Measurements from ENCODE around the gene BSPH1. TPM values are rescaled to one million over a fixed set of nuclear protein-coding genes. Genes with fewer than 3 reads are reported as not detected.
"Not testable (repeated sequence)": the region's sequence is repeated elsewhere in the genome, so short reads cannot be mapped to it uniquely, and the experiment has no call there.

The BSPH1 gene, protein sequence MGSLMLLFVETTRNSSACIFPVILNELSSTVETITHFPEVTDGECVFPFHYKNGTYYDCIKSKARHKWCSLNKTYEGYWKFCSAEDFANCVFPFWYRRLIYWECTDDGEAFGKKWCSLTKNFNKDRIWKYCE
- not detected in 2 replicates for total RNA-seq

DNA sequence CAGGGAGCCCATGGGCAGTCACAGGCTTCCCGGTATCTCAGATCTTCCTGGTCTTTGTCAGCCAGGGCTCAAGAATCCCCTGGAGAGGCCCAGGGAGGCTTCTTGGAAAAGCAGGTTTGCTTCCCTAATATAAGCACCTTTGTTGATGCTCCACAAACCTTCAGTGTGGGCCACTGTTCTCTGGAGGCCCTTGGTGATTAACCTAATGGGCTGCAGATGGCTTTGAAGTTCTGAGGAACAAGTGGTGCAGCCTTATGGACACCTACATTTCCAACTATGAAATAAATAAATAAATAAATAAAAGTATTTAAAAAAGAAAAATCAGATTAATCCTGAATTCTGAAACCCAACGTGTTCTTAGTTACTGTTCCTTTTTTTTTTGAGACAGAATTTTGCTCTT is at the start of gene BSPH1:
Gene BSPH1, minus strand, starts transcription at position 101 of the 400 bp plus-strand sequence. Its CDS starts 89 bp downstream, at position 12.
- no peak for DNase-seq (ENCODE audit: low read depth in 2 of 2)

DNA sequence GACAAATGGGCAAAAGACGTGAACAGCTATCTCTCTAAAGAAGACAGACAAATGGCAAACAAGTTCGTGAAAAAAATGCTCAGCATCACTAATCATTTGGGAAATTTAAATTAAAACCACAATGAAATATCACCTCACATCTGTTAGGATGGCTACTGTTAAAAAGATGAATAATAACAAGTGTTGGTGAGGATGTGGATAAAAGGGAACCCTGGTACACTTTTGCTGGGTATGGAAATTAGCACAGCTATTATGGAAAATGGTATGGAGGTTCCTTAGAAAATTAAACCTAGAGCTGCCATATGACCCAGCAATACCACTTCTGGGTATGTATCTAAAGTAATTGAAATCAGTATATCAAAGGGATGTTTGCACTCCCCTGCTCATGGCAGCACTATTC is 44.8 kb upstream of the BSPH1 start:
- no peak for DNase-seq (ENCODE audit: low read depth in 2 of 2)

DNA sequence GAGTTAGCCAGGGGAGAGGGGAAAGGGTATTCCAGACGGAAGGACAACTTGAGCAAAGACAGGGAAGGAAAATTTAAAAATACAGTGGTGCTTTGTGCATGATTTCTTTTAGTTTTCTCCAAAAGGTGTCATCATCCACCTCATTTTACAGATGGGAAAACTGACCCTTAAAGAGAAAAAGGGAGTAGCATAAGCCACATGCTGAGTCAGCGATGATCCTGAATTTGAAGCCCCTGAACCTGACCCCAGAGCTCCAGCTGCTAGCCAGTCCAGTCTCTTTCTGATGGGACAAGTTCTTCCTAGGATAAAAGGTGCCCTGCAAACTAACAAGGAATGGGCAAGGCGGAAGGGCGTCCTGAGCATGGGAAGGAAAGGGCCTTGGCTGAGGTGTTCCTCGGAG is 41.6 kb upstream of the BSPH1 start:
- no peak for DNase-seq (ENCODE audit: low read depth in 2 of 2)

DNA sequence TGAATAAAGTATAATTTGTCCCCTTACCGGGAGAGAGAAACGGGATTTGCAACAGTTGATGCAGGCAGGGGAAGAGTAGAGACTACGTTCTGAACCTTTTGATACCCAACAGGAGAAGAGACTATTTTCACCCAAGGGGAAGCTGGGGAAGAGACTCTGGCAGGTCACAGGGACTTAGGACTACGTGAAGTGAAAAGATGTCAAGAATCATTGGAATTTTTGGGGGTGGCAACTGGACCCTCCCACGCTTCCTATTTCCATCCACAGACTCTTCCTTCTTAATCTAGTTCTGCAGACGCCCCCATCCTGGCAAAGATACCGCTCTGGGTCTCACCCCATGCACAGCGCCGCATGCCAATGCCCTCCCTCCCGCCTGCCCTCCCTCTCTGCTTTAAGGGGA is 38.1 kb upstream of the BSPH1 start:
- DNase-seq (ENCODE audit: low read depth in 2 of 2) = no peak

DNA sequence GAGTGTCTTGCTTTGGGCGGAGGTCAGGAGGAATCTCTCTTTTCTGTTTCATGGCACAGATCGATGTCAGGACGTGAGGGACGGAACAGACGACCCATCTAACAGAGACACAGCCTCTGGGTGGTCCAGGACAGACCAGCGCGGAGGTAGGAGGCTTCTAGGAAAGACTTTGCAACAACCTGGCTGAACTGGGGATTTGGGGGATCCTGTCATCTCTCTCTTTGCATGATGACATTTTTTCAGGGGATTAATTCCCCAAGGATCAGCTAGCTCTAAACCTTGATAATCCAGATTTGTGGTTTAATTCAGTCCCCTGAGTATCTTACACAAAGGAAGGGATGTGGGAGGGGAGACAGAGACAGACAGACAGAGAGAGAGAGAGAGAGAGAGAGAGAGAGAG is 37.5 kb upstream of the BSPH1 start:
- no peak for DNase-seq (ENCODE audit: low read depth in 2 of 2)

DNA sequence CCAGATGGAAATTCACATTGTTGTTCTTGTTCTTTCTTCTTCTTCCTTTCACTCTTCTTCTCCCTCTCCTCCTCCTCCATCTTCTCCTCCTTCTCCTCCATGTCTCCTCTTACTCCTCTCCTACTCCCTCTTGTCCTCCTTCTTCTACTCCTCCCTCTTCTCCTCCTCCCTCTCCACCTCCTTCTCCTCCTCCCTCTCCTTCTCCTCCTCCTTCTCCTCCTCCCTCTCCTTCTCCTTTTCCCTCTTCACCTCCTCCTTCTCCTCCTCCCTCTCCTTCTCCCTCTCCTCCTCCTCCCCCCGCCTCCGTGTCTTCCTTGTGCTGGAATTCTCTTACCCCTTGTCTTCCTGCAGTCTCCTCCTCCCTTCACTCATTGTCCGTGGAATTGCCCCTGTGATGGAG is 33.5 kb upstream of the BSPH1 start:
- DNase-seq (ENCODE audit: low read depth in 2 of 2) = no peak

DNA sequence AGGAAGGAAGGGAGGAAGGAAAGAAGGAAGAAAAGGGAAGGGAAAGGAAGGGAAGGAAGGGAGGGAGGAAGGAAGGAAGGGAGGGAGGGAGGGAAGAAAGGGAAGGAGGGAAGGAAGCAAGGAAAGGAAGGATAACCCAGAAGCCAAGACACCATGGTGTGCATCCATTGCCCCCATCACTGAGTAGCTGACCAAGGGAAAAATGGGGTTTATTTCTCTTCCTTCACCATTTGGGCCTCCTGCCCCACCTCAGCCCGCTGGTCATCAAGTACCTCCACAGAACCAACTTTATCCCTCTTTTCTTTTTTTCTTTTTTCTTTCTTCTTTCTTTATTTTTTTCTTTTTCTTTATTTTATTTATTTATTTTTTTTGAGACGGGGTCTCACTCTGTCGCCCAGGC is 31.5 kb upstream of the BSPH1 start:
- DNase-seq (ENCODE audit: low read depth in 2 of 2) = no peak

DNA sequence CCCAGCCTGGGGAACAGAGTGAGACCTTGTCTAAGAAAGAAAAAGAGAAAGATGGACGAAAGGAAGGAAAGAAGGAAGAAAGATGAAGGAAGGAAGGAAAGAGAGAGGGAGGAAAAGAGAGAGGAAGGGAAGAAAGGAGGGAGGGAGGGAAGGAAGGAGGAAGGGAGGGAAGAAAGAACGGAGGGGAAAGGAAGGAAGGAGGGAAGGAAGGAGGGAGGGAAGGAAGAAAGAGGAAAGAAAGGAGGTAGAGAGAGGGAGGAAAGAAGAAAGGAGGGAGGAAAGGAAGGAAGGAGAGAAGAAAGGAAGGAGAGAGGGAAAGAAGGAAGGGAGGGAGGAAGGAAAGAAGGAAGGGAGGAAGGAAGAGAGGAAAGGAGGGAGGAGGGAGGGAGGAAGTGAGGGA is 31.0 kb upstream of the BSPH1 start:
- no peak for DNase-seq (ENCODE audit: low read depth in 2 of 2)

DNA sequence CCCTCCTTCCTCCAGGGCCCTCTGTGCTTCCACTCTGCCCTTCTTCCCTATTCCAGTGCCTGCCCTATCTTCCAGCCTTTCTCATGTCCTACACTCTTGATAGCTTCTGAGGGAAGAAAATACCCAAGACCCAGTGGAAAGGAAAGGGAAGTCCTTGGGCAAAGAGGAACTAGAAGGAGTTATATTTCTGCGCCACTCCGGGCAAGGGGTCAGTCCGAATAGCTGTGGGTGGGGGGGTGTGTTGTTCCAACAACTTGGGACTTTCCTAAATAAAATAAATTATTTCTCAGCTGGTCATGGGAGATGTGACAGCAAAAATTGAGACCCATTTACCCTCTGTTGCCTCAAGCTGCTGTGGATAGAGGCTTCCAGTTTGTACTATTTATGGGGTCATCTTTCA is 28.7 kb upstream of the BSPH1 start:
- DNase-seq (ENCODE audit: low read depth in 2 of 2) = no peak

DNA sequence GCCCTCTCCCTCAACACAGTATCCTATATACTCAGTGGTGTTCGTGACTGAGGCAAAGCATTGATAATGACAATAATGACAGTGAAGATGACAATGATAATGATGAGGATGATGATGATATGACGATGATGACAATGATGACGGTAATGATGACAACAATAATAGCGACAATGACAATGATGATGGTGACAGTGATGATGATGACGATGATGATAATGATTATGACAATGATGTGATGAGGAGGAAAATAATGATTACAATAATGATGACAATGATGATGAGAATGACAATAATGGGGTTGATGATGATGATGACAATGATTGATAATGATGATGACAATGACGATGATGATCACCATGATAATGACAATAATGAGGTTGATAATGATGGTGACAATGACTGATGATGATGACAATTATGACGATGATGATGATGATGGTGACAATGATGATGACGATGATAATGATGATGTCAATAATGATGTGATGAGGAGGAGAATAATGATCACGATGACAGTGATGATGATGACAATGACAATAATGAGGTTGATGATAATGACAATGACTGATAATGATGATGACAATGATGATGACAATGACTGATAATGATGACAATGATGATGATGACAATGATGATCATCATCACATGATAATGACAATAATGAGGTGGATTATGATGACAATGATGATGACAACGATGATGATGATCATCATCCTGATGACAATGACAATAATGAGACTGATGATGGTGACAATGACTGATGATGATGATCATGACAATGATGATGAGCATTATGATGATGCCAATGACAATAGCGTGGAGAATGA is 19.2 kb upstream of the BSPH1 start:
- no peak for DNase-seq (ENCODE audit: low read depth in 2 of 2)

DNA sequence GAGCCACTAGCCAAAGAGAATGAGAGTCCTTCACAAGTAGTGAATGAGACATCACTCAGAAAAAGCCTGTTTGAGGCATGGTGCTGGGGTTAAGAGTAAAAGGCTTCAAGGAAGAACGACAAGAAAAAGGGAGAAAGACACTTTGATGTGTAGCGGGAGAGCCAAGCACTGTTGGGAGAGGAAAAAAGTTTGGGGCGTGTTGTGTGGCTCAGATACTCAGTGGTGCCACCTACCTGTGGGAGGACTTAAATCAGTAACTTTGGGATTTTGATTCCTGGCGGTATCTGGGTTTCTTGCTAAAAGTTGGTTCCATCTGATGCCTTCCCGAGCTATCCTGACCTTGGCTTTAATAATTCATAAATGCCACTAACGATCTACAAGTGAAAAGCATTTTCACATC is 14.8 kb upstream of the BSPH1 start:
- peak in 1 of 2 donors; percentile 3 for DNase-seq (ENCODE audit: low read depth in 2 of 2)

DNA sequence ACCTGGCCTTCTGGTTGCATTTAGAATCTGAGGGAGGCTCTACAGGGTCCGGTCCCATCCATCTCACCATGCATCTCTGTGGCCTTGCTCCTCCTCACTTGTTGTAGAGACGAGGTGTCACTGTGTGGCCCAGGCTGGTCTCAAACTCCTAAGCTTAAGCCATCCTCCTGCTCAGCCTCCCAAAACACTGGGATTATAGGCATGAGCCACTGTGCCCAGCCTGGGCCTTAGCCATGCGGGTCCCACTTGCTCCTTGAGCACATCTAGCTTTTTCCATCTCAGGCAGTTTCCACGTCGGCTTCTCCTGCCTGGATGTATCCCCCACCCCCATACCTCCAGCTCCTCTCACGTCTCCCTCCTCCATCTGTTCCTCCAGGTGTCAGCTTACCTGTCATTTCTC is 12.3 kb upstream of the BSPH1 start:
- DNase-seq (ENCODE audit: low read depth in 2 of 2) = no peak

DNA sequence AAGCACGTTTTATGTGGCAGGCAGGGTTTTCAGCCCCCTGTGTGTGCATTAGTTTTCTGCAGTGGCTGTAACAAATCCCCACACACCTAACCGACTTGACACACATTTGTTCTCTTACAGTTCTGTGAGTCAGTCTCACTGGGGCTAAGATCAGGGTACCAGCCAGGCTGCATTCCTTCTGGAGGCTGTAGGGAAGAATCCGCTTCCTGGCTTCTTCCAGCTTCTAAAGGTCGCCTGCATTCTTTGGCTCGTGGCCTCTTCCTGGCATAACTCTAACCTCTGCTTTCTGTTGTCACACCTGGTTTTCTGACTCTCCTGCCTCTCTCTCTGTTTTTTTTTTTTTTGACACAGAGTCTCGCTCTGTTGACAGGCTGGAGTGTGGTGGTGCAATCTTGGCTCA is 8.9 kb upstream of the BSPH1 start:
- no peak for DNase-seq (ENCODE audit: low read depth in 2 of 2)

DNA sequence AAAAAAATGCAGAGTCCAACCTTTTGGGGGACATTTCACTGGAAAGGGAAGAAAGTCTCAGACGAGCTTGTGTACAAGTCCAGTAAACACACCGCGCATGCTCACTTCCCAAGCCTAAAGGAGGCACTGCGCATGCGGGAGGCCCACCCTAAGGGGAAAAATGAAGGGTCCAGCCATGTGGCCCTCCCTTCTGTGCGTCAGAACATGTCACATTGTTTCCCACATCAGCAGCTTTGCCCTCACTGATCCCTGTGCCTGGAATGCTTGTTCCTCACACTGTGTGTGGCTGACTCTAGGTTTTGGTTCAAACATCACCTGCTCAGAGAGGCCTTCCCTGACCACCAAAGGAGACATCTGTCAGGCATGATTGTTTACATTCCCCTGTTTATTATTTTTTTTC is 6.8 kb upstream of the BSPH1 start:
- no peak for DNase-seq (ENCODE audit: low read depth in 2 of 2)

DNA sequence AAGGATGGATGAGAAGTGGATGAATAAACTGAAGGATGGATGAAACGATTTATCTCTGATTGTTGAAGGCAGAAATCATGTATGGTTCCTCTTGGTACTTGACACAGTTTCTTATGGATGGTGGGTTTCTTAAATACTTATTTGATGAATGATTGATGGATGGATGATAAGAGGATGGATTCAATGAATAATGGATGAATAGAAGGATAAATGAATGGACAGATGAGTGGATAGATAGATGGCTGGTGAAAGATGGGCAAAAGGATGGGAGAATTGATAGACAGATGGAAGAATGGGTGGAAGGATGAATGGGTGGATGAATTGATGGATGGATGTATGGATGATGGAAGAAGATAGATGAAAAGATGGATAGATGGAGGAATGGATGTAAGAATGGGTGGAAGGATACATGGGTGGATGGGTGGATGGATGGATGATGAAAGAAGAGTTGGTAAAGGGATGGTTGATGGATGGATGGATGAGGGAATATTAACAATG is 4.3 kb upstream of the BSPH1 start:
- DNase-seq (ENCODE audit: low read depth in 2 of 2) = no peak

DNA sequence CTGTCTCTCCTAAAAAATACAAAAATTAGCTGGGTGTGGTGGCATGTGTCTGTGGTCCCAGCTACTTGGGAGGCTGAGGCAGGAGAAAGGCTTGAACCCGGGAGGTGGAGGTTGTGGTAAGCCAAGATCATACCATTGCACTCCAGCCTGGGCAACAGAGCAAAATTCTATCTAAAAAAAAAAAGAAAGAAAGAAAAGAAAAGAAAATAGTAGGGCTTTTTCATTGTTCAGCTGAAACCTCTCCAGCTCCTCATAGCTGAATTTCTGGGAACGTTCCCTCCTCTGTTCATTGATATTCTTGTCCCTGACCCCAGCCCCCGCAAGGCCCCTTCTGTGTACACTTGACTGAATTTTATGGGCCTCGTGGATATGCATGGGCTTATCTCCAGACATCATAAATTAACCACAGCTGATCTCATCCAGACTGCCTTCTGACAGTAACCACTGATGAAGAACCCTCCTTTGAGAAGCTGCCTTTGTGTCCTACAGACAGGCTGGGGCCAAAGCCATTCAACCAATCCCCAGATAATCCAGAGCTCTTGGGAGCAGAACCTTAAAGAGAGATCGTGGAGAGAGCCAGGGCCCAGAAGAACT is 2.3 kb upstream of the BSPH1 start, which contains the start of gene ELSPBP1:
Gene ELSPBP1, plus strand, starts transcription at position 424 of the 594 bp plus-strand sequence. CDS start 14,036 bp downstream, outside the sequence.
- DNase-seq (ENCODE audit: low read depth in 2 of 2) = no peak

DNA sequence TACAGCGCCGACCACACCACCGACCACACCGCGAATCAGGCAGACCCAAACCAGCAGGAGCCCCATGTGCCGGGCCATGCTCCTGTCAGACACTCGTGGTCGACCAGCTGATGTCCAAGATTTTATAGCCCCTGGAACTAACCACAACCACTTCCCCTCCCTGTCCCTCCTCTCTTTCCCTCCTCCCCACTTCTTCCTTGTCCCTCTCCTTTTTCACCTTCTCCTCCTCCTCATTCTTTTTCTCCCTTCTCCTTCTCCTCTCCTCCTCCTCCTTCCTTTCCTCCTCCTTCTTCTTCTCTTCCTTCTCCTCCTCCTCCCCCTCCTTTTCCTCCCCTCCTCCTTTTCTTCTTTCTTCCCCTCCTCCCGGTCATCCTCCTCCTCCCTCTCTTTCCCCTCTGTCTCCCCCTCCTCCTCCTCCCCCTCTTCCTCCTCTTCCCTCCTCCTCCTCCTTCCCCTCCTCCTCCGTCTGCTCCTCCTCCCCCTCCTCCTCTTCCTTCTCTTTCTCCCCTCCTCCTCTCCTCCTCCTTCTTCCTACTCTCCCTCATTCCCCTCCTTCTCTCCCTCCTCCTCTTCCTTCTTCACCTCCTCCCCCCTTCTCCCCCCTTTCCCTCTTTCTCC is 670 bp downstream of the BSPH1 start:
- no peak for DNase-seq (ENCODE audit: low read depth in 2 of 2)

DNA sequence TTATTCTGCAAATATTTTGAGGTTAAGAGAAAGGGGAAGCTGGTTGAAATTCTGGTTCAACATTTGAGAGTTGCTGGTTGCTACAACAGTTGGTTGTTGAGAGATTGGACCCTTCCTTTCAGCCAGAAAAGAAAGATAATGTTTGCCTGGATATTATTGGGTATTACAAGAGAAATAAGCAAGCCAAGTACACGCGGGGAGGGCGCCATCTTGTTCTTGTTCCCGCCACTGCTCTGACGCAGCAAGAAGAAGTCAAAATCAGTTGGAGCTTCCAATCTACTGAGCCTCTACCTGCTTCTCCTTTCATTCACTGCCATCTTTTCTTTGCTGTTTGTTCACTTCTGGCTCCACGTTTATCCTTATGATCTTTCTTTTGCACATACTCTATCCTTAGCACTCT is 18.4 kb downstream of the BSPH1 start:
- no peak for DNase-seq (ENCODE audit: low read depth in 2 of 2)

DNA sequence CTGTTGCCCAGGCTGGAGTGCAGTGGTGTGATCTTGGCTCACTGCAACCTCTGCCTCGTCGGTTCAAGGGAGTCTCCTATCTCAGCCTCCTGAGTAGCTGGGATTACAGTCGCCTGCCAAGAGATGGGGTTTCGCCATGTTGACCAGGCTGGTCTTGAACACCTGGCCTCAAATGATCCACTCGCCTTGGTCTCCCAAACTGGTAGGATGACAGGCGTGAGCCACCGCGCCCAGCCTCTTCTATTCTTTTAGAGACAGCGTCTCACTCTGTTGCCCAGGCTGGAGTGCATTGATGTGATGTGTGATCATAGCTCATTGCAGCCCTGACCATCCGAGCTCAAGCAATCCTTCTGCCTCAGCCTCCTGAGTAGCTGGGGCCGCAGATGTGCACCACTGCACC is 36.0 kb downstream of the BSPH1 start:
- DNase-seq (ENCODE audit: low read depth in 2 of 2) = not testable (repeated sequence)

DNA sequence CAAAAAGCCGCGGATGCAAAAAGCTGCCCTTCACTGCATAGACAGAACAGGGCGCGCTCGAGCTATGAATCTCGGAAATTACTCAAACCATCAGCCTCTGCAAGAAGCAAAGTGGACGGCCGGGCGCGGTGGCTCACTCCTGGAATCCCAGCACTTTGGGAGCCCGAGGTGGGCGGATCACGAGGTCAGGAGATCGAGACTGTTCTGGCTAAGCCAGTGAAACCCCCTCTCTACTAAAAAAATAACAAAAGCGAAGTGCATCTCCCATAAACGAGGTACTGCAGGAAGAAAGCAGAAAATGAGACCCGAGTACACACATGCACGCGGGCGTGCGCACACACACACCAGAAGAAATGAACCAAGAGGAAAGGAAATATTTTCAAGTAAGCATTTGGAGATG is 39.8 kb downstream of the BSPH1 start:
- DNase-seq (ENCODE audit: low read depth in 2 of 2) = not testable (repeated sequence)

DNA sequence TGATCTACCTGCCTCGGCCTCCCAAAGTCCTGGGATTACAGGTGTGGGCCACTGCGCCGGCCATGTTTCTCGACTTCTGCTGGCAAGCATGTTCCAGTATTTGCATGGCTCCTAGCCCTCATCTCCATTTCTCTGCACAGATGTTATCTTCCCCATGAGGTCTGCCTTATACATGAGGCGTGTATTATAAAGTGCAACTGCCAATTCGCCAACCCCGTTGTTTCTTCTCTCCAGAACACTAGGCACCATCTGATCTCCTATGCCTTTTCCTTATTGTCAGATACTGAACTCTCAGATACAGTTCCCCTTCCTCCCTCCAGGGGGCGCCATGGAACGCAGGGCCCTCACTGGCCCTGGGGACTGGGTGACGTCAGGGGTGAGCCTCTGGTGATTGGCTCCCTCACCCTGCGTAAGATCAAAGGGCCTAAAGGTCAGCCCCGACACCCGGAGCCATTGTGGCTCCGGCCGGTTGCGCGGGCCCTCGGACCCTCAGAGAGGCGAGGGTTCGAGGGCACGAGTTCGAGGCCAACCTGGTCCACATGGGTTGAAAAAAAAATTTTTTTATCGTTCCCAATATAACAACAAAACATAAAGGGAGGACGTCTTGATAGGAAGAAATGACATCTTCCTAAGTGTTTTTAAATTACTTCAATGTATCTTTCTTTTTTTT is 42.0 kb downstream of the BSPH1 start:
- not testable (repeated sequence) for DNase-seq (ENCODE audit: low read depth in 2 of 2)

DNA sequence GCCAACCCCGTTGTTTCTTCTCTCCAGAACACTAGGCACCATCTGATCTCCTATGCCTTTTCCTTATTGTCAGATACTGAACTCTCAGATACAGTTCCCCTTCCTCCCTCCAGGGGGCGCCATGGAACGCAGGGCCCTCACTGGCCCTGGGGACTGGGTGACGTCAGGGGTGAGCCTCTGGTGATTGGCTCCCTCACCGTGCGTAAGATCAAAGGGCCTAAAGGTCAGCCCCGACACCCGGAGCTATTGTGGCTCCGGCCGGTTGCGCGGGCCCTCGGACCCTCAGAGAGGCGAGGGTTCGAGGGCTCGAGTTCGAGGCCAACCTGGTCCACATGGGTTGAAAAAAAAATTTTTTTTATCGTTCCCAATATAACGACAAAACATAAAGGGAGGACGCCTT is 63.4 kb downstream of the BSPH1 start:
- DNase-seq (ENCODE audit: low read depth in 2 of 2) = not testable (repeated sequence)

All from dermis microvascular lymphatic vessel endothelial cell (primary cell).